GM04503 (cell line): ENCODE data around the gene TOX2.

Experiments used
- DNase-seq: peaks from one replicate; pipeline ENCODE4 v3.0.0-alpha.2; 2012; ENCODE audit warnings: low read depth

The TOX2 gene

GRCh38 chr20:43938932-43939761 is 24.5 kb downstream of the TOX2 start:
- peak; percentile 100 for DNase-seq

- DNase-seq, result no peak
These were observed 25.1 kb downstream of the TOX2 start for GRCh38 chr20:43939762-43940121.

GRCh38 chr20:43940518-43941225 is 26.0 kb downstream of the TOX2 start:
- no peak for DNase-seq

- no peak for DNase-seq
These were observed 27.0 kb downstream of the TOX2 start for GRCh38 chr20:43941476-43942200.

GRCh38 chr20:43942201-43942590 is 27.5 kb downstream of the TOX2 start:
- DNase-seq, result no peak

- peak; percentile 55 for DNase-seq
These were observed 28.1 kb downstream of the TOX2 start for GRCh38 chr20:43942667-43943285.

- DNase-seq, result no peak
These were observed 29.1 kb downstream of the TOX2 start for GRCh38 chr20:43943725-43944124.

GRCh38 chr20:43944653-43945235 is 30.1 kb downstream of the TOX2 start:
- no peak for DNase-seq

GRCh38 chr20:43945391-43946205 is 30.9 kb downstream of the TOX2 start:
- DNase-seq, result no peak

GRCh38 chr20:43946206-43946491 is 31.5 kb downstream of the TOX2 start:
- DNase-seq, result no peak

GRCh38 chr20:43946659-43947315 is 32.1 kb downstream of the TOX2 start:
- DNase-seq, result no peak

GRCh38 chr20:43947316-43947710 is 32.7 kb downstream of the TOX2 start:
- no peak for DNase-seq

- DNase-seq, result no peak
These were observed 33.8 kb downstream of the TOX2 start for GRCh38 chr20:43948455-43948854.

GRCh38 chr20:43949248-43949647 is 34.6 kb downstream of the TOX2 start:
- no peak for DNase-seq

GRCh38 chr20:43949741-43950618 is 35.3 kb downstream of the TOX2 start:
- no peak for DNase-seq

GRCh38 chr20:43953919-43954592 is 39.4 kb downstream of the TOX2 start:
- no peak for DNase-seq

GRCh38 chr20:43954704-43955061 is 40.0 kb downstream of the TOX2 start:
- DNase-seq, result no peak

- peak; percentile 97 for DNase-seq
These were observed 40.6 kb downstream of the TOX2 start for GRCh38 chr20:43955062-43955749.

GRCh38 chr20:43955750-43956191 is 41.1 kb downstream of the TOX2 start:
- no peak for DNase-seq
